Esophagus squamous epithelium (tissue), 5 donors: ENCODE data around the gene FNDC3B. TPM values are rescaled to one million over a fixed set of nuclear protein-coding genes. Genes with fewer than 3 reads are reported as not detected.

ENCODE experiments used
- DNase-seq: peaks from one replicate; lab custom pipeline; 2025; lab: John Stamatoyannopoulos, UW
- H3K27ac ChIP-seq, 4 donors: fragments of 200-600 bp; sonication (generic); one replicate each; pipeline ENCODE4 v1.5.1; 2016 to 2019; ENCODE audit warnings: mild to moderate bottlenecking in 1 of 4
- H3K27me3 ChIP-seq, 4 donors: fragments of 200-600 bp; sonication (generic); 1 replicate in 3 of 4; 2 replicates in 1 of 4; pipeline versions ENCODE4 v1.5.1 to v1.6.0; 2017 to 2021; ENCODE audit warnings: antibody characterized with exemption in 1 of 4
- H3K36me3 ChIP-seq, 3 donors: fragments of 200-600 bp; sonication (generic); one replicate each; pipeline ENCODE4 v1.5.1; 2016 to 2019
- H3K4me1 ChIP-seq, 3 donors: fragments of 200-600 bp; sonication (generic); one replicate each; pipeline ENCODE4 v1.5.1; 2017 to 2019
- H3K4me3 ChIP-seq, 4 donors: fragments of 200-600 bp; sonication (generic); 1 replicate in 3 of 4; 2 replicates in 1 of 4; pipeline ENCODE4 v1.5.1; 2016 to 2019; ENCODE audit warnings: mild to moderate bottlenecking in 2 of 4, moderate library complexity in 1 of 4
- H3K9me3 ChIP-seq, 3 donors: fragments of 200-600 bp; sonication (generic); one replicate each; pipeline ENCODE4 v1.5.1; 2016 to 2019
- CTCF ChIP-seq, 6 experiments: fragments of 450-650 bp in 4 of 6; fragments of 200-600 bp in 2 of 6; sonication (generic) in 2 of 6; IDR thresholded peaks; one replicate each; pipeline ENCODE4 v1.5.1; 2016 to 2019; ENCODE audit warnings: antibody characterized with exemption in 6 of 6, mild to moderate bottlenecking in 4 of 6, moderate library complexity in 4 of 6
- POLR2A ChIP-seq, 4 donors: fragments of 450-650 bp; IDR thresholded peaks; one replicate each; pipeline ENCODE4 v1.6.1; 2017; ENCODE audit warnings: antibody characterized with exemption in 4 of 4, mild to moderate bottlenecking in 4 of 4, moderate library complexity in 3 of 4
- WGBS, 2 donors: methylation state at CpG; one replicate each; pipeline ENCODE4 v1.1.5; 2018; 5-methylcytosine and 5-hydroxymethylcytosine counted together
- intact Hi-C: fragments of 100-400 bp; cut with DNase I; formaldehyde crosslinking; loops from one replicate; pipeline ENCODE4 v1.15.0; 2022
- total RNA-seq, 4 donors: library from RNA; depleted of rRNA; stranded (reverse); fragments of >200 nt; gene quantifications; one replicate each; pipeline ENCODE4 v1.1.0, GENCODE V29; 2016
- donor health status: DM: yes; HTN: yes; CAD: no.

The FNDC3B gene
- total RNA-seq, 4 donors from 2014 or later, result 7.7 to 44.3 (median 20.4) TPM

- Histone ChIP-seq H3K27ac (peak overlapping the region; percentile 19 to 68 (median 56)), H3K9me3 (no peaks in the 10 kb centered on the region), H3K36me3 (no peaks in the 10 kb centered on the region), H3K4me1 (peaks cover 26 to 94% (median 75%) of the 10 kb centered on the region in 3 donors), H3K4me3 (no peak overlapping the region), H3K27me3 (no peaks in the 10 kb centered on the region)
- intact Hi-C loops, result no loop called here
- no peak for DNase-seq
- WGBS, 2 donors, result 31 to 48% methylated on average over 3 of the region's 3 CpGs
- TF ChIP-seq POLR2A (IDR thresholded peaks at IDR 0.05) (no peak), CTCF (IDR thresholded peaks at IDR 0.05) (no peak)
Observed at GRCh38 chr3:172138193-172138537, 98.8 kb downstream of the FNDC3B start.

- H3K9me3 ChIP-seq, result no peaks in the 10 kb centered on the region
- peaks cover 26 to 89% (median 70%) of the 10 kb centered on the region in 3 donors for H3K4me1 ChIP-seq
- H3K27me3 ChIP-seq, result no peaks in the 10 kb centered on the region
- H3K27ac ChIP-seq, result peak overlapping the region; percentile 19 to 74 (median 56)
- DNase-seq, result no peak
- intact Hi-C loops, result no loop called here
- H3K4me3 ChIP-seq, result no peak overlapping the region
- 45 to 58% methylated on average over 6 of the region's 6 CpGs for WGBS, 2 donors
- TF ChIP-seq POLR2A (IDR thresholded peaks at IDR 0.05), result no peak
- no peak for TF ChIP-seq CTCF (IDR thresholded peaks at IDR 0.05)
- H3K36me3 ChIP-seq, result no peaks in the 10 kb centered on the region
Observed at GRCh38 chr3:172138792-172139507, 99.6 kb downstream of the FNDC3B start.

DNA sequence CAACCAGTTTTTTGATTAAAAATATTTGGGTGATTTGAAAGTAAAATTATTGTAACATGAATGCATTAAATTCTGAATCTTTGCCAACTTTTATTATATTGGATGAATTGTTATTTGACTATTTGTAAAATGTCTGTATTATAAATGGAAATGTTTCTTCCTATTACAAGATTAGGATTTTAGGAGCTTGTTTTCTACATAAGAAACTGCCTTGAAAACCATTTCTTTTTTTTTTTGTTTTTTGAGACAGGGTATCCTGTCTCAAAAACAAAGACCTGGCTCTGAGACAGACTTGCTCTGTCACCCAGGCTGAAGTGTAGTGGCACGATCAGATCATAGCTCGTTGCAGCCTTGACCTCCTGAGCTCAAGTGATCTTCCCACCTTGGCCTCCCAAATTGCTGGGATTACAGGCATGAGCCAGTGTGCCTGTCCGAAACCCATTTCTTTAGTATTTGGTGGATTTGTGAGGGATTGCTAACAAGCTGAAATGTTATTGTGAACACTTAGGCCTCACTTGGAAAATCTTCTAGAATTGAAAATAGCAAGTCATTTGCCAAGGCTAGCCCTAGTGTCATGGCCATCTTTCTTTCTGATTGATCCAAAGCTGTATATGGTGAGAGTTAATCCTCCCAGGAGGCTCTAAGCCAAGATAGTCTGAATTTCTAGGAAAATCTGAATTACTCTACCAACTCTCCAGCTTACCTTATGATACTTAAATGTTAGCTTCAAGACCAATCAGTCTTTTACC, 100.3 kb downstream of the FNDC3B start:
- 58 to 71% methylated on average over 2 to 3 of the region's 3 CpGs for WGBS, 2 donors
- DNase-seq, result no peak
- no peaks in the 10 kb centered on the region for H3K27me3 ChIP-seq
- H3K4me1 ChIP-seq, result peaks cover 26 to 82% (median 67%) of the 10 kb centered on the region in 3 donors
- peak overlapping the region in 3 of 4 donors; percentile 33 to 74 (median 56) for H3K27ac ChIP-seq
- intact Hi-C loops, result no loop called here
- H3K36me3 ChIP-seq, result no peaks in the 10 kb centered on the region
- TF ChIP-seq CTCF (IDR thresholded peaks at IDR 0.05) (no peak), POLR2A (IDR thresholded peaks at IDR 0.05) (no peak)
- H3K4me3 ChIP-seq, result no peak overlapping the region
- no peaks in the 10 kb centered on the region for H3K9me3 ChIP-seq

DNA sequence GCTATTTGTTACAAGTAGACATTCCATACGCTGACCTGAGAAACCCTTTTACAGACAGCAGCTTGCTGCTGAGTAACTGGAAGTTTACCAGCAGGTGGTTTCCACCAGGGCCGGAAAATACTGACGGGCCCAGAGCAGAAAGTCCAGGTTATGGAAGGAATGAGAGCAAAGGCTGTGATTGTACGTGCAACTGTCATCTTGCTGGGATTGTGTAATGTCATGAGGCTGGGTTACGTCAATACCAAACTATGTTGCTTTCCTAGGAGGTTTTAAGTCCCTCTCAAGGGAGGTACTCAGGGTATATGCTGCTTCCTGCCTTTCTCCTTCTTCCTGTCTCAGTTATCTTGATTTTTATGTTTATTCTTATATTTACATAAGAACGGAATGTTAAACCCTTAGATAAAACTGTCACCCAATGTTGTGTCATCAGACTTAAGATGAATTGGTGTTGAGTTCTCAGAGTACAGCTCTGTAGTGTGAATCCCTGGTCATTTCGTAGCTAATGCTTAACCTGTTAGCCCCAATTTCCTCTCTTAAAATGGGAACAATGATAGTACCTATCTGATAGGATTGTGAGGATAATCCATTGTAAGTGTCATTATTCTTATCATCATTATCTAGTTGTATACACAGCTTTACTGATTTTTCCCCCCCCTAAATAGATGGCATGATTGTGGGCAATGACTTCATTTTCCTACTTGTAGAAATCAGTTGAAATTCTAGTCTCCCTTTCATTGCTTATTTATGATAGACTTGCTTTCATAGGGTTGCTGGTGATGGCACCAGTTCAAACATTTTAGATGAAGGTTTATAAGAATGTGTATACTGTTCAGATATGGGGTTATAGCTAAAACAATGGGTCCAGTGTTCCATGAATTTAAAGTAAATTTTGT, 101.4 kb downstream of the FNDC3B start:
- Histone ChIP-seq H3K36me3 (no peaks in the 10 kb centered on the region), H3K9me3 (no peaks in the 10 kb centered on the region), H3K4me3 (no peak overlapping the region), H3K27ac (peak overlapping the region in 3 of 4 donors; percentile 33 to 74 (median 56)), H3K27me3 (no peaks in the 10 kb centered on the region), H3K4me1 (peaks cover 22 to 71% (median 63%) of the 10 kb centered on the region in 3 donors)
- DNase-seq, result no peak
- 37% methylated on average over 7 of the region's 7 CpGs for WGBS, 2 donors
- intact Hi-C loops, result no loop called here
- TF ChIP-seq POLR2A (IDR thresholded peaks at IDR 0.05), result no peak

- intact Hi-C loops, result no loop called here
- no peak for DNase-seq
- Histone ChIP-seq H3K36me3 (no peaks in the 10 kb centered on the region), H3K4me1 (peaks cover 22 to 56% (median 54%) of the 10 kb centered on the region in 3 donors), H3K27ac (peak overlapping the region; percentile 0 to 15 (median 8)), H3K9me3 (no peaks in the 10 kb centered on the region), H3K4me3 (no peak overlapping the region), H3K27me3 (no peaks in the 10 kb centered on the region)
- 41 to 45% methylated on average over 8 of the region's 8 CpGs for WGBS, 2 donors
- TF ChIP-seq CTCF (IDR thresholded peaks at IDR 0.05), result no peak
- TF ChIP-seq POLR2A (IDR thresholded peaks at IDR 0.05), result no peak
Observed at GRCh38 chr3:172142051-172142863, 102.9 kb downstream of the FNDC3B start.
